ENCODE results near the gene BAG5.
"Not testable (repeated sequence)": the region's sequence is repeated elsewhere in the genome, so short reads cannot be mapped to it uniquely, and the experiment has no call there.

The BAG5 gene

DNA sequence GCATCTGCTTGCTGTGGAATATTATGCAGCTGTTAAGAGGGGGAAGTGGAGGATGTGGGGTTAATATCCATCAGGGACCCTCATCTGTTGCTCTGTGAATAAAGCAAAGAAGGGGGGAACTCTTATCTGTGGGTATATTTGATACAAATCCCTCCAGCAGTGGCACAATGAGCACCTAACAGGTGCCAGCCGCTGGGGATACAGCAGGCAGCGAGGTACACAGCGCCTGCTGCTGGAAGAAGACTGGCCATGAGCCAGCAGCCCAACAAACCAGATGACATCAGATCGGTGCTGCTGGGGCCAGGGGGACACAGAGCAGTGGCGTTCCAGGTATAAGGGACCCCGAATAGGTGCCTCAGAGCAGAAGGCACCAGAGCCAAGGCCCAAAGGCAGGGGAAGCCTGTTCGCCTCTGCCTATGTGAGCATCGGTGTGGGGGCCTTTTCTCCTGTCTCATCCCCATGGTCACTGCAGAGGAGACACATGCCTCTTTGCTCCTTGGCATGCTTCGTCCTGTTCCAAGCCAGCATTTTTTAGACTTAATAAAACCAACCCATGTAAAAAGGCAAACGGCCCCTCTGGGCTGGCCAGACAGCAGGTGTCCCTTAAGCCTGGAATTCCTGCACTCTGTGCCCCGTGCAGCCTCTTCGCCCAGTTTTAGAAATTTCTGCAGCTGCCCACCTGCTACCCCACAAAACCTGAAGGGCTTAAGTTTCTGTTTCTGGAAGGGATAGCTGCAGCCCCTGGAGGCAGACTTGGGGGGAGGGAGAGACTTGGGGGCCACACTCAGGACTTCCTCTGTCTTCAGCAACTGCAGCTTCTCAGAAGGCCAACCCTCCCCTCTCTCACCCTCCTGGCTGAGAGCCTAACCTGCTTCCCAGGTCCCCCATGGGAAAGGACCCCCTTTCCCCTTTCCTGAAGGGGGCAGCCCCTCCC is 38.2 kb downstream of the BAG5 start:
- no peak for DNase-seq (ENCODE audit: low read depth in 1 of 2, low spot score in 1 of 2)

DNA sequence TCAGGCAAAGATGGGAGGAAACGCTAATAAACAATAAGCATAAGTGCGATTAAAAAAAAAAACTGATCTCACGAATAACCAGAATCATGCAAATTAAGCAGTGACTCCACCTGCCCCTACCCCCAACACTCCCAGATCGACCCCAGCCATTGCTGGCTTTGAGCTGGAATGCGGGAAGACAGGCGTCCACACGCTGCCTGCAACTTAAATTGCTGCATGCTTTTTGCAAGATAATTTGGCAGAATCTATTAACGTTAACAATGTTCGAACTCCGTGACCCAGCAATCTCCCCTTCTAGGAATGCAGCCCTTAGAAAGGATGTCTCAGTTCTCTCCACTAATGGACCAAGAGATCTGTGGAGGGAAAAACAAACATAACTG is 38.9 kb downstream of the BAG5 start:
- no peak for DNase-seq (ENCODE audit: low read depth in 1 of 2, low spot score in 1 of 2)

DNA sequence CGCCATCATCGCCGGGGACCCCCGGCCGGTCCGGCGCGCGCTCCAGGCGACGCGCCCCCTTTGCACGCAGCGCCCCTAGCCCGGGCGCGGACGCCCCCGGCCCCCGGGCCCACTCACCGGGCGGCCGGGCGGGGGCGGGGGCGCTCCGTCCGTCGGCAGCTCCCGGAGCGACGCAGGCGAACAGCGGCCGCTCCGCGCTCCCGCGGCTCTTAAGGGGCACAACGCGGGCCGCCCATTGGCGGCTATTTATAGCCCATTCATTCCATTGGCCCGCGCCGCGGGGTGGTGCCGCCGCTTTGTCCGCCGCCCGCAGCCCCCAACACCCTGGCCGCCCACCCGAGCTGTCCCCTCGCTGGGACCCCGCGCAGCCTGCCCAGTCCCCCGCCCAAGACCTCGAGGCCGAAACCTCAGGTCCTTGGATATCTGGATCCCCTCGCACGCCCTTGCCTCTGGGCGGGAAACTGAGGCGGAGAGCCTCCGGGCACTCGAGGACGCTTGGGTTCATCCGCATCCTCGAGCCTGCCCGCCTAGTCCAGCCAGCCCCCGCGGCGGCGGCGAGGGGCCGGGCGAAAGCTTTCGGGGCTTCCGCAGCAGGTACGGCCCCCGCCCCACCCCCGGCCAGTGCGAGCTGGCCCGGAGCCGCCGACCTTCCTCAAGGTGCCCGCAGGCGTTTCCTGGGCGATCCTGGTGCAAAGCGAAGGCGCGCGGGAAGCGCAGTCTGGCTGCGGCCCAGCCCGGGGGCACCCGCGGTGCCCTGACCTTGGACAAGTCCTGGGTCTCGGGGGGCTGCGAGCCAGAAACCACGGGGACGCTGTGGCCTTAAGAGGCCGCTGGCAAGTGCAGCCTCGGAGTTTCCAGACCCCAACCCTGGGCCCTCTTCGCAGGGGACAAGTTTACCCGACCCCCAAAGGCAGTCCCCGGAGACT is 39.5 kb downstream of the BAG5 start, which contains the start of gene CKB:
CKB (minus strand) TSS at position 182 of the 926 bp plus-strand sequence. CDS start 337 bp downstream, outside the sequence.
- no peak for DNase-seq (ENCODE audit: low read depth in 1 of 2, low spot score in 1 of 2)

DNA sequence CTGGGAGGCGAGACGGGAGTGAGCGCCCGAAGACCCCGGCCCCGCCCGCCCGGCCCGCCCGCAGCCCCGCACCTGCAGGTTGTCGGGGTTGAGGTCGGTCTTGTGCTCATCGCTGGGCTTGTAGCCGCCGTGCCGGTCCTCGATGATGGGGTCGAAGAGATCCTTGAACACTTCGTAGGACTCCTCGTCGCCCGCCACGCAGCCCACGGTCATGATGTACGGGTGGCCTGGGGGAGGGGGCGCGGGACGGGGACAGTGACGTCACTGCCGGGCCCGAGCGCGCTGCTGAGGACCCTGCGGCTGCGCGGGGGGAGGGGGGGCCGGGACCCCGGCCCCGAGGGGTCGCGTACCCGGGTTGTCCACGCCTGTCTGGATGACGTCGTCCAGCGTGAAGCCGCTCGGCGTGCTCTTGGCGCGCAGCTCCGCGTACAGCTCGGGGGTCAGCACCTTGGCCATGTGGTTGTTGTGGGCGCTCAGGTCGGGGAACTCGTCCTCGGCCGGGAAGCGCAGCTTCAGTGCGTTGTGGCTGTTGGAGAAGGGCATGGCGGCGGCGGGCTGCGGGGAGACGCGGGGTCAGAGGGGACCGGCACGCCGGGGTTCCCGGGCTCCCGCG is 40.4 kb downstream of the BAG5 start:
- DNase-seq (ENCODE audit: low read depth in 1 of 2, low spot score in 1 of 2), result no peak

GRCh38 chr14:103521438-103521950 is 41.0 kb downstream of the BAG5 start:
- no peak for DNase-seq (ENCODE audit: low read depth in 1 of 2, low spot score in 1 of 2)

GRCh38 chr14:103520657-103521437 is 41.6 kb downstream of the BAG5 start:
- peak; percentile 38 to 52 for DNase-seq (ENCODE audit: low read depth in 1 of 2, low spot score in 1 of 2)

DNA sequence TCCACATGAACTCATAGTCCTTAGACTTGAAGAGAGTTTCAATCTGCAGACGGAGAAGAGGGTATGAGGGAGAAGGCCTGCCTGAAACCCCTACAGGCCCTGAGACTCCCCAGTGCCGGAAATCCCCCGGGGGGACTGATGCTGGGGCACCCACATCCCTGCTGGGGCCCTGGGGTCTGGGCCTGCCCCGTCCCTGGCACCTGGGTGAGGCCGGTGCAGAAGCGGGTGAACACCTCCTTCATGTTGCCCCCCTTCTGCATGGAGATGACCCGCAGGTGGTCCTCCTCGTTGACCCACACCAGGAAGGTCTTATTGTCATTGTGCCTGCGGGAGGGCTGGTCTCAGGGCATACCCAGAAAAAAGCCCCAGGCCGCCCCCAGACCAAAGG is 42.2 kb downstream of the BAG5 start:
- DNase-seq (ENCODE audit: low read depth in 1 of 2, low spot score in 1 of 2), result no peak

DNA sequence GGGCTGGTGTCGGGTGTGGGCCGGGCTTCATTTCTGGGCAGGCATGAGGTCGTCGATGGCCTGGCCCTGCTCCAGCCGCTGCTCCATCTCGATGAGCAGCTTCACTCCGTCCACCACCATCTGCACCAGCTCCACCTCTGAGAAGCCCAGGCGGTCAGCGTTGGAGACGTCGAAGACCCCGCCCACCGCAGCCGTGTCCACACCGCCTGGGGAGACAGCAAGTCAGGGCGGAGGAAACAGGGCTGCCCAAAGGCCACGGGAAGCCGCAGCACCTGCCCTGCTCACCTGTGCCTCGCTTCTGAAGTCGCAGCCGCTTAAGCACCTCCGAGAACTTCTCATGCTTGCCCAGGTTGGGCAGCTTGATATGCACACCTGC is 42.6 kb downstream of the BAG5 start:
- DNase-seq (ENCODE audit: low read depth in 1 of 2, low spot score in 1 of 2), result no peak

GRCh38 chr14:103519043-103519836 is 43.2 kb downstream of the BAG5 start:
- DNase-seq (ENCODE audit: low read depth in 1 of 2, low spot score in 1 of 2), result no peak

DNA sequence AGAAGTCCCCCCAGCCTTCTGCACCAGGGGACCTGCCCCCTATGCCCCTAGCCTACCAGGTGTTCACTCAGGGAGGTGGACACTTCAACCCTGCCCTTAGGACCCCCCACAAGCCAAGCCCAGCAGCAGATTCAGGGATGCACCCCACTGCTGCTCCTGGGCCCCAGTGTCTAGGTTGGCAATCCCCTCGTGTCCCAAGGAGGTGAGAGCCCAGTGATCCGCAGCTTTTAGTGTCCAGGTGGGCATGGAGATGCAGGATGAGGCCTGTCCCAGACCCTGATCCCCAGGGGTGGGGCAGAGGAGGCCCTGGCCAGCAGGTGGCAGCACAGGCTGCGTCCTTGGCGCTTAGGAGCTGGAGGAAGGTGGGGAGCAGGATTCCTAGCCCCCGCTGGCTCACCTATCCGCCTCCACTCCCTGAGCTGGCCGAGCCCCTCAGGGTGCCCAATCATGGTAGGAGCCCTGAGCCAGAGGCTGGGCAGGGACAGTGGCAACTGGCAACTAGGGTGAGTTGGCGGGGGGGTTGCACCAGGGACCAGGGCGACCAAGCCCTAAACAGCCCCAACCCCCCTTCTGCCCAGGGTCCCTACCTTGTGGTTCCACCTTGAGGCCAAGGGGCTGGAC is 43.9 kb downstream of the BAG5 start:
- DNase-seq (ENCODE audit: low read depth in 1 of 2, low spot score in 1 of 2), result peak; percentile 26 to 50

DNA sequence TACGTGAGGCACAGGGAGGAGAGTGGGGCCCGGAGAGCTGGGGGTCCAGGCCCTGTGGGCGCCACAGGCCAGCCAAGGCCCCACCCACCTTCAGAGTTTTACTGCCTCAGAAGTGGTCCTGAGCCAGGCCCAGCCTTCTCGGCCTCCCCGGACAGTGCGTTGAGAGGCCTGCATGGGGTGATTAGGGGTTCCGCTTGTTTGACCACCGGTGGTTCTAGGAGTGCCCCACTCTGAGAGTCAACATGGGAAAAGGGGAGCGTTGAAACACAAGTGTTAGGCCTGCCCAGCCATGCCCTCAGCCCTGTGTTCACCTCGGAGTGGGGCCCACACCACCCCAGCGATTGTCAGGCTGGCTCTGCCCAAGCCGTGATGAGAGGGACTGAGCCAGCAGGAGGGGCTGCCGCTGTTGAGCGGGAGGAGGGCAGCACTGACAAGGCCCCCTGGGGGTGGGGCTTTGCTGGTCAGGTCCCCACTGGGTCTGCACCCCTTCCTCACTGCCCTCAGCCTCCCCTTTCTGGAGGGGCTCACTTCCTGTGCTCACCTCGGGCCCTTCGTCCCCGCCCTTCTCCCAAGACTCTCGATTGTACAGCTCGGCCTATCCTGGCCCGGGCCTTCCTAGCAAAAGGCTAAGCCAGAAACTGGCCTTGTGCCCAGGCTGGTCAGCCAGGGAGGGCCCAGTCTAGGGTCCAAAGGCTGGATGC is 44.6 kb downstream of the BAG5 start:
- no peak for DNase-seq (ENCODE audit: low read depth in 1 of 2, low spot score in 1 of 2)

- no peak for DNase-seq (ENCODE audit: low read depth in 1 of 2, low spot score in 1 of 2)
Measured at GRCh38 chr14:103517174-103517566, 45.3 kb downstream of the BAG5 start.

DNA sequence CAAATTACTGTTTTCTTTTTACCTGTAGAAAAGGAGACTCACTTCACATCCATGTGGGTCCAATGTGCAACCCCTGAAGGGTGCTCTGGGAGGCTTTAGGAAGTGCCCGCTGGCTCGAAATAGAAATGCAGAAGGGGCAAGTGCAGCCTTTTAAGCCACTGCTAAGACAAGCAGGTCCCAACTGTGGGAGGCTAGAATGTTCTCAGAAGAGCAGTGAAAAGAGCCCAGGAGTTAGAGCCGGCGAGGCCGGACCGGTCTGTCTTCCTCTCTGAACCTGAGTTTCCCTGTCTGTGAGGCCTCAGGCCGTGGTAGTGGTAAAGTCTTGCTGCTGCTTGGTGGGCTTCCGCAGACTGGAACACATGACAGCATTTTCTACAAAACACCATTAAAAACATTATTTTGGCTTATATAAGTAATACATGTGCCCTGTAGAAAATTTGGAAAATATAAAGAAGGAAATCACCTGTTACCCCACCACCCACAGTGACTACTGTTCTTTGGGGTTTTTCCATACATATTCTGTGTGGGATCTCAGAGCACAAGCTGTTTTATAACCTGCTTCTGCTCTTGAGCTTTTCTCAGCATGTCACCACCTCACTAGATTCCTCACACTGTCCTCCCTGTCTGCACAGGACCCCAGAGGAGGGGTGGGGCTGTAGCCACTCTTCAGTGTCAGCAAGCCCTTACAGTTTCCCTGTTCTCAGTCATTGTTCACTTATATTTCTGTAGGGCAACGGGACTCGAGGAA is 45.9 kb downstream of the BAG5 start:
- no peak for DNase-seq (ENCODE audit: low read depth in 1 of 2, low spot score in 1 of 2)

DNA sequence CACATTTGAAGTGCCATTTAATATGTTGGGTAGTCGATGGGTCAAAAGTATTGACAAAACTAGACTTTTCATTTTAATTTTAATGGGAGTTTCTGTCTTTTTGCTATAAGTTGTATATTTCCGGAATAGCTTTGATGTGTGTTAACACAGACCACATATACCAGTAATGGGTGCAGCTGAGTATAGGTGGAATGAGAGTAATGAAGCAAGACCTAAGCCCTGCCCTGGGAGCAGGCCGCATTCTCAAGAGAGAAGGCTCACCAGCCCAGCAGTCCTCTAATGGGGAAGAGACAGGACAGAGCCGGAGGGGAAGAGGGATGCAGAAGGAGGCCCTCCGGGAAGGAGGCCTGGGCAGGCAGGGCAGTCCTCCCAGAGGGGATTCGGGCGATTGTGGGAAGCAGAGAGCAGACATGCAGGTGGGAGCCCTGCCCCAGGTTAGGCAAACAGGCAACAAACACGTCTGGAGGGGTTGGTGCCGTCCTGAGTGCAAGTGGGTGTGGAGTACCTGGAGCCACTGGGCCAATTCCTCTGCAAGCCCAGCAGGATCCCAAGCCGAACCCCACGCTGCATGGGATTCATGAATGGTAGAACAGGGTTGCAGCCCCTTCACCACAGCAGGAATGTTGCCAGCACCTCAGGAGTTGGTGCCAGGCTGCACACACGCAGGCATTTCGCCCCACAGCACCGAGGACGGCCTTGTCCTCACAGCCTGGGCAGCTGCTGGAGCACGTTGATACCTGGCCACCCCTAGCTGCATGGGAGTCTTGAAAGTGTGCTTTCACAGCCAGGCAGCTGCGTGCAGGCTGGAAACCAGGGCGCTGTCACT is 47.6 kb downstream of the BAG5 start:
- no peak for DNase-seq (ENCODE audit: low read depth in 1 of 2, low spot score in 1 of 2)

- DNase-seq (ENCODE audit: low read depth in 1 of 2, low spot score in 1 of 2), result no peak
Measured at GRCh38 chr14:103512701-103513611, 49.5 kb downstream of the BAG5 start.

- not testable (repeated sequence) for DNase-seq (ENCODE audit: low read depth in 1 of 2, low spot score in 1 of 2)
Measured at GRCh38 chr14:103512180-103512579, 50.3 kb downstream of the BAG5 start.

Measured in stimulated activated CD4-positive, alpha-beta T cell treated with anti-CD3 and anti-CD28 coated beads, Interleukin-15, amount 100 ng/mL, for 1 hour (primary cell).